HG03066 (cell line): ENCODE results near the gene IL17RE.
"Not testable (repeated sequence)": the region's sequence is repeated elsewhere in the genome, so short reads cannot be mapped to it uniquely, and the experiment has no call there.

Experiments
- ATAC-seq: cut with Tn5 transposase; IDR thresholded peaks from one replicate; pipeline ENCODE4 v1.9.1; 2021; ENCODE audit warnings: low read depth; ENCODE audit not compliant: unreplicated experiment

IL17RE gene

GRCh38 chr3:9902372-9903237 lies at the start of gene IL17RE:
IL17RE (plus strand) TSS chr3:9902848; CDS start chr3:9902933, 85 bp downstream.
- ATAC-seq = no peak

GRCh38 chr3:9854291-9854940 lies 48.2 kb upstream of the IL17RE start:
- ATAC-seq = not testable (repeated sequence)

DNA sequence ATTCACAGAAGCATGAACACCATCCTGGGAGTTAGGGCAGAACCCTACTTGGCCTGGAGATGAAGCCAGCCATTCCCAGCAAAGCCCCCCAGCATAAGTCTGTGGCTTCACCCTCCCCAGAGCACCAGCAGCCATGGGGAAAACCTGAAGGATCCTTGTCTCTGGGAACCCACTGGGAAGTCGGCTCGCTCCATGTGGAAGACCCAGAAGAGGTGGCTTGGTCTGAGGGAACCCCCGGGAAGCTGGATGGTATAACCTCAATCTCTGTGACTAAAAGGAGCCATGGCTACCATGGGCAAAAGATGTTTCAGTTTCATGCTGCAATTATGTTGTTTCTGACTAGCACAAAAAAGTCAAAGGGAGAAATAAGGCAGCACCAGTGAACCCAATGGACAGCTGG lies 47.1 kb upstream of the IL17RE start:
- no peak for ATAC-seq

GRCh38 chr3:9859530-9860025 lies 43.1 kb upstream of the IL17RE start:
- ATAC-seq = no peak

DNA sequence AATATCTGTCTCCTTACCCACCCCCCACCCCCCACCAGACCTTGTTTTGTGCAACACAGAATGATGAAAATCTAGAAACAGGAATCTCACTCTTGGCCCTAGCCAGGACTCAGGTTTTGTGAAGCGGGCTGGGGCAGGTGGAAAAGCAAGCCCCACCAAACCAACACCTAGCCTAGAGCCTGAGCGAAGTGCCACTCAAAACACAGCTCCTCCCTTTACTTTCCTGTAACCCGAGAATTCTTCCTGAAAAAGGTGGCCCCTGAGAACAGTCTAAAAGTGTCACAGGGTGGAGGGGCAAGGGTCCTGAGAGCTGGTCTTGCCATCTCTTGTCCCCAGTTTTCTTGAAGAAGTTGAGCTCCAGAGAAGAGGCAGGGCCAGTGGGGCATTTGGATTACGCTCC lies 41.4 kb upstream of the IL17RE start:
- ATAC-seq = no peak

DNA sequence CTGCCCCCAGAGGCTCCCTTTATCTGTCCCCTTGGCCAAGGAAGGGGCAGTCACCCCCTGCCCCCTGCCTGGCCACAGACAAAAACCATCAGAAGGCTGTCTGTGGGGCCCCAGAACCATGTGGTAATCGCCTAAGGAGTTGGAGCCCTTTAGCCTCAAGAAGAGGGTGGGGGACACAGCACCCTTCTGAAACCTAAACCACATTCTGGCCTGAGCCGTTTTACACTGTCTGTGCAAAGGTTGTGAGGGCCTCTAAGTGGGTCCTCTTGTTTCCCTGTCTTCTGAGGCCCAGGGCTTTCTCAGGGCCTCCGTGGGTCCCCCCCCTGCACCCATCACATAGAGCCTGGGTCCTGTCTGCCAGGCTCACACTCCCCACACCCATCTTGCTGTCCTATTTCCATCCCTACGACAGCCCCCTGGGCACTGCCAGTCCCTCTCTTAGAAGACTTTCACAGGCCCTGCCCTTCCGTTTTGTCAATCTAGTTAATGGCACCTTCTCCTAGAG lies 41.0 kb upstream of the IL17RE start:
- ATAC-seq = no peak

DNA sequence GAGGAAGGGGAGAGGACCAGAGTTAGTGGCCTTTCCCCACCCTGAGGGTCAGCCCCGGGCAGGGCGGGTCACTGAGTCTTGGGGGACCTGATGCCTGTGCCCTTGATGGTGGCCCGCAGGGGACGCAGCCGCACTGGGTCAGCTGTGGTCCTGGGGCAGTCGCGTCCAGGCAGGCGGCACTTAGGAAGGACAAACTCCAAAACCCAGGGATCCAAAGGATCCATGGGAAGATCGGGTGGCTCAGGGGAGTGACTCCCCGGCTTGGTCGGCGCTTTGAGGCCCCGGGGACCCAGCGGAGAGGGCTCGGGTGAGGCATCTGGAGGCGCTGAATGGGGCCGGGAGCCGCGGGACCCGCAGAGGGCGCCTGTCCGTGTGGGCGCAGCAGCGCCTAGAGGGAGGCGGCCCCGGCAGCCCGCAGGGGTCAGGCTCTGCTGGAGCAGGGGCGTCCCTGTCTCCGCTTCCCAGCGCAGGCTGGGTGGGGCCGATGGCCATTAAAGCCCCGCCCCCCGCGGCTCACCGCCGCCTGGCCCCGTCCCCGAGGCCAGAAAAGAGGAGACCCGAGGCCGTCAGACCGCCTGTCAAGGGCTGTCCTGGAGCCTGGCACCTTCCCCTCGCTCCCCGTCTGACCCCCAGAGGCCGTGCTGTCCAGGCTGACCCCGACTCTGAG lies 40.1 kb upstream of the IL17RE start:
- ATAC-seq = no peak

DNA sequence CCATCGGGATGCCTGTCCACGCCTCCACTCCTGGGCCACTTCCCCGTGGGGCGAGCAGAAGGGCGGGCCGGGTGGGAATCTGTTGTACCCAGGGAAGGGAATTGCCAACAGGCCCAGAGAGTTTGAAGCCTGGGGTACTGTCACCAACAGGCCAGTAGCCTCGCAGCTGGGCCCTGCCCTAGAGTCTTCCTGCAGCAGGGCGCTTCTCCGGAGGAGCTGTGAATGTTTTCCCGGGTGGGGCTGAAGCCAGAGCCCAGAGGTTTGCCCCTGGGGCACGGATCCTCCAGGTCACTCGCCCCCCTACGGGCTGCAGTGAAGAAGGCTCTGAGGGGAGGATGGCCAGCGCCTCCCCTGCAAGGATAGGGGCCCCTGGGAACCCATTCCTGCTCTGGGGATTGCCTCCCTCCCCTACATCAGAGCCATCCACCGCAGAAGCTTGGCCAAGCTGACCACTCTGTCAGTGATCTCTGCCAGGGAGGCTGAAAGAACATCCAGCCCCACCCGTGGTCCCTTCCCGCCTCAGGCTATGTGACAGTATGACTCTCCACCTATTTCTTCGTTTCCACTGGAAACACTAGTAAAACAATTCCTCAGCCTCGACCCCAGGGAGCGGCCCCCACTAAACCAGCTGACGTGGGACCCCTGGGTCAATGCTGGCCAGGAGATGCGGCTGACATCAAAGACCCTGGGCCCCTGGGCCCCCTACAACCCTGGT lies 39.4 kb upstream of the IL17RE start:
- no peak for ATAC-seq

DNA sequence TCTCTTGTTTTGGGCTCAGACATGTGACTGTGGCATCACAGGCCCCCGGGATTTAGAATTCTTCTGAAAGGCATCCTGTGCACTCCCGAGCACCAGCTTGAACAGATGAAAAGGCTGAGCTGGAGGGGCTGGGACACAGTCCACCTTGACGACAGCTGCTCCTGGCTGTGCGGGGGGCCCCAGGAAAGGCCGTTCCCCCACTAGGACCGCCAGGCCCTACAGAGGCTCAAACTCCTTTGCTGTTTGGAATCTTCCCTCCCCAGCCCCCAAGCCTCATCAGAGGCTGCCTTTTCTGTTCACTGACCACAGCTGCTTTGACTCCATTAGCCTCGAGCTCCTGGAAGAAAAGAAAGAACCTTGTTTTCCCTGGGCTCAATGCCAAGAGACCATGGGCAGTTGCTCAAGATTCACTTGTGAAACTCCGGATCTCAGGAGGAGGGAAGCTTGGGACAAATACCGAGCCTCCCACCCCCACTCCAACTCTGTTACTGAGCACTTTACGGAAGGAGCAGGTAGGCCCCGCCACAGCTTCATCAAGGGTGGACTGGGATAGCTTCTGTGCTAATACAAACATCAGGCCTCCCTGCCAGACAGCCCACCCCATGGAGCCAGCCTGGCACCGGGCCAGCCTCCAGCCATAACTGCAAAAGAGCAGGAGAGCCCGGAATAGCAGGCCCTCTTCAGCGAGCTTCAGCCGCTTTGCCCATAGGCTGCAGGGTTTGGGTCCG lies 38.3 kb upstream of the IL17RE start:
- no peak for ATAC-seq

DNA sequence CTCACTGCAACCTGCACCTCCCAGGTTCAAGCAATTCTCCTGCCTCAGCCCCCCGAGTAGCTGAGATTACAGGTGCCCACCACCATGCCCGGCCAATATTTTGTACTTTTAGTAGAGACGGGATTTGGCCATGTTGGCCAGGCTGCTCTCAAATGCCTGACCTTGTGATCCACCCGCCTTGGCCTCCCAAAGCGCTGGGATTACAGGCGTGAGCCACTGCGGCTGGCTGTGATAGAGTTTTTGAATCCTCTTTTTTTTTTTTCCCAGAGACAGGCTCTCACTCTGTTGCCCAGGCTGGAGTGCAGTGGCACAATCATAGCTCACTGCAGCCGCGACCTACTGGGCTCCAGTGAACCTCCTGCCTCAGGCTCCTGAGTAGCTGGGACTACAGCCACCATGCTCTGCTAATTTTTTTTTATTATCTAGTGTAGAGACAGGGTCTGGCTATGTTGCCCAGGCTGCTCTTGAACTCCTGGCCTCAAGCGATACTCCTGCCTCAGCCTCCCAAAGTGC lies 37.5 kb upstream of the IL17RE start:
- not testable (repeated sequence) for ATAC-seq

GRCh38 chr3:9866639-9867038 lies 36.0 kb upstream of the IL17RE start:
- no peak for ATAC-seq

- ATAC-seq = no peak
Measured at GRCh38 chr3:9867106-9867505, 35.5 kb upstream of the IL17RE start.

DNA sequence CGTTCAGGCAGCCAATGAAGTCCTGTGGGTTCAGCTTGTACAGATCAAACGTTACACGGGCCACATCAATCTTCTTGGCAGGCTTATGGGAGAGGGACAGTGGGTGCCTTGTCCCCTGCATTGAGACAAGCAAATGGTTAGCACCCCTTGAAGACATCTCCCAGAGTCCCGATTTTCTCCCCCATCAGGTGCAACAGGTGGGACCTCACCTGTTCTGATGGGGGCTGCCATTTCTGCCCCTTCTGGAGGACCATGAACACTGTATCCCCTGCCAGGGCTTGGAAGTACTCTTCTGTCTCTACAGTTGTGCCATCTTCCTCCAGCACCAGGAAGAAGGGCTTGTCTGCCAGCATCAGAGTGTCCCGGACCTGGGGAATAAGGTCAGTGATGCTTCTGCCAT lies 32.7 kb upstream of the IL17RE start:
- ATAC-seq = no peak

GRCh38 chr3:9870978-9871377 lies 31.7 kb upstream of the IL17RE start:
- no peak for ATAC-seq

DNA sequence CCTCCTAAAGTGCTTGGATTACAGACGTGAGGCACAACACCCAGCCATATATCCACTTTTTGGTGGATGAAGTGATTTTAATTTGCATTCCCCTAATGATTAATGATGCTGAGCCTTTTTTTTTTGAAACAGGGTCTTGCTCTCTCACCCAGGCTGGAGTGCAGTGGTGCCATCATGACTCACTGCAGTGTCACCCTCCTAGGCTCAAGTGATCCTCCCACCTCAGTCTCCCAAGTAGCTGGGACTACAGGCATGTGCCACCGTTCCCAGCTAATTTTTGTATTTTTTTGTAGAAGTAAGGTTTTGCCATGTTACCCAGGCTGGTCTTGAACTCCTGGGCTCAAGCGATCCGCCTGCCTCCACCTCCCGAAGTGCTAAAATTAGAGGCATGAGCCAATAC lies 30.6 kb upstream of the IL17RE start:
- ATAC-seq = not testable (repeated sequence)

DNA sequence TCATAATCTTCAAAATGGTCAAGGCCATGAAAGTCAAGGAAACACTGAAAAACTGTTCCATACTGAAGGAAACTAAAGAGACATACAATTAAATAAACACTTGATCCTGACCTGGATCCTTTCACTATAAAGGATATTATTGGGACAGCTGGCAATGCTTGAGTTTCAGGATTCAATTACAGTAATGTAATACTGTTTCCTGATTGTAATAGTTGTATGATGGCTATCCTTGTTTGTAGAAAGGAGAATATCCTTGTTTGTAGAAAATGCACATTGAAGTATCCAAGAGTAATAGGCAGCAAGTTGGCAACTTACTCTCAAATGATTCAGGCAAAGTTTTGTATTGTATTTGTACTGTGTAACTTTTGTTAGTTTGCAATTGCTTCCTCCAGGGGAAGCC lies 27.2 kb upstream of the IL17RE start:
- no peak for ATAC-seq

DNA sequence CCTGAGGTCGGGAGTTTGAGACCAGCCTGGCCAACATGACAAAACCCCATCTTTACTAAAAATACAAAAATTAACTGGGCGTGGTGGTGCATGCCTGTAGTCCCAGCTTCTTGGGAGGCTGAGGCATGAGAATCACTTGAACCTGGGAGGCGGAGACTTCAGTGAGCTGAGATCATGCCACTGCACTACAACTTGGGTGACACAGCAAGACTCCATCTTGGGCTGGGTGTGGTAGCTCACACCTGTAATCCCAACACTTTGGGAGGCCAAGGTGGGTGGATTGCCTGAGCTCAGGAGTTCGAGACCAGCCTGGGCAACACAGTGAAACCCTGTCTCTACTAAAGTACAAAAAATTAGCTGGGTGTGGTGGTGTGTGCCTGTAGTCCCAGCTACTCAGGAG lies 26.4 kb upstream of the IL17RE start:
- not testable (repeated sequence) for ATAC-seq

DNA sequence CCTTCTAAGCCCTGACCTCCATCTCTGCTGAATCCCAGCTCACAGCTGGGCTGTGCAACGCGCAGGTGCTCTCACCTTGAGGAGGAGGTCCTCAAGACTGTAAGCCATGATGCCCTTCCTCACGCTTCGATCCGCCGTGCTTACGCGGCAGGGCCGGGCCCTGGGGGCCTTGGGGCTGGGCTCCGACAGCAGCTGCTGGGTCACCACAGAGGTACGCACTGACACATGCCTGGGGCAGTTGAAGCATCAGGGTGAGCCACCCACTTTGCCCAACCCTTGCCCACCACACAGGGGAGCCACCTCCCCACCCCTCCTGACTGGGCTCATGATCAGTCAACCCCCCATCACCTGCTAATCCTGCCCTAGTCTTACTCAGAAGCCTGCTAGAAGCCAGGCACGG lies 25.7 kb upstream of the IL17RE start:
- ATAC-seq = no peak

DNA sequence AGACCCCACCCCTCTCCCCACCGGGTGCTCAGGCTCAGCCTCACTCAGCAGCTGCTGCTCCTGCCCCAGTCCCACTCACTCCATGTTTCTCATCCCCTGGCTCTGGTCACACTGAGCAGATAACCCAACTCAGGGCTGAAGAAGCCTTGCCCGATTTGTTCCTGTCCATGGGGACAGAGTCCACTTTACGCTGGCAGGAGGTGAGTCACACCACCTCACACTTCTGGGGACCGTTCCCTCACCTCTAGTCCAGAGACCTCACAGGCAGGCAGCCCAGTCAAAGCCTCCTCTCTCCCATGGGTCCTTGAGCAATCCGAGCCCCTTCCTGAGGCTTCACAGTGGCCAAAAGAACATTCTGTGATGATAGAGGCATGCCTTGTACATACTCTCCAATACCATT lies 23.9 kb upstream of the IL17RE start:
- no peak for ATAC-seq
